Posterior cingulate gyrus (tissue), 11 donors: ENCODE measurements around the gene NEU3.
"Not testable (repeated sequence)": the region's sequence is repeated elsewhere in the genome, so short reads cannot be mapped to it uniquely, and the experiment has no call there.

Experiments used
- DNase-seq, 10 donors: peaks; one replicate each; pipeline versions ENCODE4 v3.0.0 to v3.0.0-alpha.2; 2020 to 2021; ENCODE audit warnings: mixed read lengths in 3 of 10
- intact Hi-C: fragments of 100-400 bp; cut with DNase I; formaldehyde crosslinking; loops from one replicate; pipeline ENCODE4 v1.15.1; 2023

The NEU3 gene

DNA sequence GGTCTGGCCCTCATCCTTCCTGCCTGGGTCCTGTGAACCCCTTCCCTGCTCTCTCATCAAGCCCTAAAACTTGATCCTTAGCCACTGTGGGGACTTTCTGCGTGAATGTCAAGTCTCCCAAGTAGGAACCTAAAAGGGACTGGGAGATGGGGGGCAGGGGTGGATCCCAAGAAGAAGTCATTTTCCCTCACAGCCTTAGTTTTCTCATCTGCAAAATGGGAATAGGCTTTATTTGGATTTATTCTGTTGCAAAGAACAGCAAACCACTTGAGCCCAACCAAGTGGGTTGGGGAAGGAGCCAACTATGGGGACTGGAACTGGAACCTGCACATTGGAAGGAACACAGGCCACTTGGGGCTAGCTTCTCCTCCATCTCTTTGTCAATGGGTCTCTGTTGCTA lies 36.8 kb downstream of the NEU3 start:
- DNase-seq = no peak
- intact Hi-C loops = no loop called here

DNA sequence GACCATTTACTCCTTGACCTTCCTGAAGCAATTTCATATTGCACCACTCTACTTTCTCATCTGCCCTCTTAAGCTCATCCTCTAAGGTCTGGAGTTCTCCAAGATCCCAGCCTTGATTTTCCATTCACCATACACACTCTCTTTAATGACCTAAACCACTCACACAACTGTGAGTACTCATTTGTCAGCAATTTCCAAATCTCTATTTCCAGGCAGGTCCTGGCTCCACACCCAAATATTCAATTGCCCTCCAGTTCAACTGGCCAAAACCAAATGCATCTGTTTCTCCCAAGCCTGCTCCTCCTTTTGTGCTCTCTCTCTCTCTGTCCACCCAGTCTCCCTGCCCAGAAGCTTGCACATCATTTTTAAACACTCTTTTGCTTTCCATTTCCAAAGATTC lies 39.6 kb downstream of the NEU3 start:
- no peak for DNase-seq
- intact Hi-C loops = no loop called here

DNA sequence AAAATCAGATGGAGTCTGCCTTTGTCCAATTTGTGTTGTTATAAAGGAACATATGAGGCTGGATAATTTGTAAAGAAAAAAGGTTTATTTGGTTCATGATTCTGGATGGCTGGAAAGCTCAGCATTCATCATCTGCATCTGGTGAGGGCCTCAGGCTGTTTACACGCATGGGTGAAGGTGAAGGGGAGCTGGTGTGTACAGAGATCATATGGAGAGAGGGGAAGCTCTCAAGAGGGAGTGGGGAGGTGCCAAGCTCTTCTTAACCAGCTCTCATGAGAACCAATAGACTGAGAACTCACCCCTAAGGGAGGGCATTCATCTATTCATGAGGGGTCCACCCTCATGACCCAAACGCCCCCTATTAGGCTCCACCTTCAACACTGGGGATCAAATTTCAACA lies 40.0 kb downstream of the NEU3 start:
- intact Hi-C loops = no loop called here
- no peak for DNase-seq

DNA sequence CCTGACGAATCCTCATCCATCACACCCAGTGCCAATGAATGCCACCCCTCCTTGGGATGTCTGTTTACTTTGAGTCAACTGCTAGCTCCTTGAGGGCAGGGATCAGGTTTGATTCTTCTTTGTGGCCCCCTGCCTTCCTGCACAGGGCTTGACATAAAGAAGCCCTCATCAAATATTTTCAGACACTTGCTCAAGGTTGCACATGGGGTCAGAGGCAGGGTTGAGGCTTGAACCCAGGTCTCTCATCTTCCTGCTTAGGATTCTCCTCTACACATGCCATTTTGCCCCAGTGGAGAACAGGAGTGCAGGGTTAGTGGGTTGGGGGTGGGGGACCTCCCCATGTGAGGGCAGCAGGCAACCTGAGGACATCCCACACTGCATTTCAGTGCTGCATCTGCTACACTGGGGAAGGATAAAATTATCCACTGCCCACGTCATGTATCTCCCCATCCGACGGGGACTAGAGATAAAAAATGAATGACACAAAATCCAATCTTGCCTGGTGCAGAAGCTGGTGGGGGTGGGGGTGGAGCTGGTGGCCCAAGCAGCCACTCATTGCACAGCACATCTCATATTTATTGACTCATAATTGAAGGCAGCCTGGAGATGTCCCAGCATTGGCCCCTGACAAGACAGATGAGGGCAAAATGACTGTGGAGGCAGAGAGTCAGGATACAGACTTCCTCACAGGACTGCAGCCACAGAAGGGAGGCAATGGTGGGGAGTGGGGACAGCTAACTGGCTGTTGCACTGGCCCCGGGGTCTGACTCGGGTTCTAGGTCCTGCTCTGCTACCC lies 41.3 kb downstream of the NEU3 start:
- intact Hi-C loops = no loop called here
- DNase-seq = no peak

DNA sequence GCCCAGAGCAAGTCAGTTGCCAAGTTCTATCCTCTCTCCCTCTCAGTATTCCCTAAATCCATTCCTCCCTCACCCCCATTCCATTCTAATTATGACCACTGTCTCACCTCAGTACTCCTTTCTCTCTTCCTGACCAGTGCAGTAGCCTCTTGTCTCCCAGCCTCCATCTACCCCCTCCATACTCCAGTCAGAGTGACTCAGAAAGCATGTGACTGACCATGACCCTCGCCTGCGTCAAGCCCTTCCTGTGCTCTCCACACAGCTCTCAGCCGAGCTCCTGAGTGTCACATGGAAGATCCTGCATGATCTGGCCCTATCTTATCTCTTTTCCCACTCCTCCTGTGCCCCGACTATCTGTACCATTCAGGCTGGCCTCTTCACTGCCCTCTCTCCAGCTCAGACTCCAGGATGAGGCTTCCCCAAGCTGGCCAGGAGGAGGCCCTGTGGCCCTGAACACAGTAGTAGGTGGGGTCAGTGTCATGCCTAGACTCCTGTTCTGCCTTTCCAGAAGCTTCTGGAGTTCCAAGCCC lies 42.6 kb downstream of the NEU3 start:
- intact Hi-C loops = no loop called here

DNA sequence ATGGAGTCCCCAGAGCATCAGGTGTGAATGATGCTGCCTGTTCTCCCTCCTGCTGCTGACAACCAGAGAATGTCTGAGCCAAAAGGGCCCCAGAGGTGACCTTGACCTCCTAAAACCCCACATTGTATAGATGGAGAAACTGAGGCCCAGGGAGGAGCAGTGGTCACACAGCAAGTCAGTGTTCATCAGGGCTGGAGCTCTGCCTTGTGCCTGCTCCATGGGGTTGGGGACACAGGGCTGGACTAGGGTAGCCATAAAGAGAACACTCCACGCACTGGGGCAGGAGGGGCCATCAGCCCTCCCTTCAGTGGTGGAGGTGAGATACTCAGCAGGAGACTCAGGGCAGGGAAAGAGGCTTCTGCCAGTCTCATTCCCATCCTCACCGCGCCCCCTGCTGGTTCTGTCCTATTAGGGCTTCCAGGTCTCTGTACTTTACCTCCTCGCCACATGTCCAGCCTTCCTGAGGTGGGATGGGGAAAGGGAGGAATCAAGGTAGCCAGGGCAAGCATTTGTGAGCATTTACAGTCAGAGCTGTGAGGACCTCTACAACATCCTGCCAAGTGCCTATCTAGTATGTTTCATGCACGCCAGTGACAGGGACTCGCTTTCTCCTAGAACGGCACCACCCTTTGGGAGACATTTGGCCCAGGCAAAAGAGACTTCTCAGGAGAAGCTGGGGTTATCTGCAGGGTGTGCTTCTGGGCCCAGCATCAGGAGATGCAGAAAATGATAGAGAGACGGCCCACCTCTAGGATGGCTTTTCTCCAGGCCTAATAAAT lies 43.2 kb downstream of the NEU3 start:
- intact Hi-C loops = loop anchor here (1.0 kb wide), 2 partner anchors 9 to 103 kb away; no protein-coding TSS in a partner anchor
- peak in 9 of 10 donors; percentile 37 to 96 (median 81) for DNase-seq

More for the DNA sequence above, 42.6 kb downstream of the NEU3 start:
- no peak for DNase-seq

DNA sequence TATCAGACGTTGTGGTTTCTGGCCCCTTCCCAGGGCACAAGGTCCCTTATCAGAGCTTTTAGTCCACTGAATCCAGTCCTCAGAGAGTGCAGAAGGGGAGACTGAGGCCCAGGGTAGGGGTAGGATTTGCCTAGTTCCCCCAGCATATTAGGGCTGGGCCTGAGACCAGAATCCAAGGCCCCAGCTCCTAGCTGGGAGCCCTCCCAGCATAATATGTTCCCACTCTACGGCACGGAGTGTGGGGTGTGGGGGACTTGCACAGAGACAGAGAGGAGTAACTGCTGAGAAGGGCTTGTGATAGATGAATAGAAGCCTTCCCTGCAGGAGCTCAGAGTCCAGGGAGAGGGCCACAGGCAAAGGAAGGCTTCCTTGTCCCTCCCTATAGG lies 43.8 kb downstream of the NEU3 start:
- DNase-seq = no peak
- intact Hi-C loops = loop anchor here (1.0 kb wide), 2 partner anchors 9 to 103 kb away; no protein-coding TSS in a partner anchor

DNA sequence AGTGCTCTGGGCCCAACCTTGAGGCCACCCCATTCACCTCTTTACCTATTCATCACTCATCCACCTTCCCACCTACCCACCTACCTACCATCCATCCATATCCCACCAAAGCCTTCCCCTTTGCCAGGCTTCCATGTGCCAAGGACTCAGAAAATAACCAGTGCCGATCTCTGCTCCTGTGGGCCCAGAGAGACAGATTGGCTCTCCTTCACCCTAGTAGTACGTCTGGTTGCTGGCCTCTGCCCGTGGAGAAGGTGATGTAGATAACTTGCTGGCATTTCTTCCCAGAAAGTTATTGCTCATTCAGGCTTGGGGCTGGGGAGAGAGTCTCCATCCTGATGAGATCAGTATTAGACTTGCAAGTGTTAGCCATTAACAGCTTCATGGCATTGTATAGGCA lies 45.2 kb downstream of the NEU3 start:
- no peak for DNase-seq
- intact Hi-C loops = no loop called here

DNA sequence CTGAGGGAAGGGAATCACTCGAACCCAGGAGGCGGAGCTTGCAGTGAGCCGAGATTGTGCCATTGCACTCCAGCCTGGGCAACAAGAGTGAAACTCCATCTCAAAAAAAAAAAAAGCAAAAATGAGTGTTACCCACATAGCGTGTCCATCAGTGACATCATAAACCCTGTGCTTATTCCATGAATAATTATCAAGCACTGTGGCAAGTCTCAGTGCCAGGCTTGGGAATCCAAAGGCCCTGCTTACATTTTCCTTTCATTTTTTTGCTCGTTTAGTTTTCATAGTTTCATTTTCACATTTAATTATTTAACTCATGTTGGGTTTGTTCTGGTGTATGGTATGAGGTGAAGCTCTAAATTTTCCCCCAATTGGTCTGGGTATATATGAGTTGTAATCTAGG lies 46.5 kb downstream of the NEU3 start:
- DNase-seq = no peak
- intact Hi-C loops = no loop called here

DNA sequence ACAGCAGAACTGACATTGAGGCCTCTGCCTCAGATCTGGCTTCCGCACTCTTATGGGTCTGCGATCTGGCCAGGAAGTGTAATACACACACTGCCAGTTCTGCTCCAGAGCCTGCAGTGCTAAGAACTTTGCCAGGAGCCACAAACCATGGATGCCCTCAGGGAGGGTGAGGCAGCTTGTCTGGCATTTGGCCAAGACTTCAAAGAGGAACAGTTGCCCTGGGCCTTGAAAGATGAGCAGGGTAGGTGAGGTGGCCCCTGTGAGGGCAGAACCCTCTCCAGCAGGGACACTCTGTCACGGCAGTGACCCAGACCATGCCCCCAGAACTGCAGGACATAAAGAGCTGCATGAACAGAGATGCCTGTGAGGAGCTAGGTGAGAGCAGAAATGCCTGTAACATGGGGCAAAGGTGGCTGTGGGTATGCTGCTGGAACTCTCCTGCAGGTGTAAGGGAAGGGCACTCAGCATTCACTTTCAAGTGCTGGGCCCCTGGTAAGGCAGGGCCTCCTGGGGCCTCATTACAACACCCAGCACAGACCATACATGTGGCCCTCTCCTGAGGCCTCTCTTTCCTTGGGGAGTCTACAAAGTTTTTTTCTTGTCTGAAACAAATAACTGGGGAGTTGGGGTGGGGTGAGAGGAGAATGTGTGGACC lies 47.3 kb downstream of the NEU3 start:
- DNase-seq = peak in 1 of 10 donors; percentile 38
- intact Hi-C loops = no loop called here

DNA sequence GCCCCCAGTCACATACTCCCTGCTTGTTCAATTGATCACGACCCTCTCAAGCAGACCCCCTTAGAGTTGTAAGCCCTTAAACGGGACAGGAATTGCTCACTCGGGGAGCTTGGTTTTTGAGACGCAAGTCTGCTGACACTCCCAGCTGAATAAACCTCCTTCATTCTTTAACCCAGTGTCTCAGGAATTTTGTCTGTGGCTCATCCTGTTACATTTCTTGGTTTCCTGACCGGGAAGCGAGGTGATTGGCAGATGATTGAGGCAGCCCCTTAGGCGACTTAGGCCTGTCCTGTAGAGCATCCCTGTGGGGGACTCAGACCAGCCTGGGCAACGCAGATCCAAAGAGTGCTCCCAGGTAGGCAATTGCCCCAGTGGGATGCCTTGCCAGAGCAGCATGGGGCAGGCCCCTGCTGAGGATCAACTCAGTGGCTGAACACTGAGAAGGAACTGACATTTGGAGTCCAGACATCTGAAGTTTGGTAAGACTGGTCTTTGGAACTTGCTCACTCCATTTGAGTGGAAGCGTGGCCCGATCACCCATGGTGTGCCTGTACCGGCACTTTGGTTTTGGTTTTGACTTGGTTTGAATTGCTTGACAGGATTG lies 51.5 kb downstream of the NEU3 start:
- no peak for DNase-seq
- intact Hi-C loops = no loop called here

DNA sequence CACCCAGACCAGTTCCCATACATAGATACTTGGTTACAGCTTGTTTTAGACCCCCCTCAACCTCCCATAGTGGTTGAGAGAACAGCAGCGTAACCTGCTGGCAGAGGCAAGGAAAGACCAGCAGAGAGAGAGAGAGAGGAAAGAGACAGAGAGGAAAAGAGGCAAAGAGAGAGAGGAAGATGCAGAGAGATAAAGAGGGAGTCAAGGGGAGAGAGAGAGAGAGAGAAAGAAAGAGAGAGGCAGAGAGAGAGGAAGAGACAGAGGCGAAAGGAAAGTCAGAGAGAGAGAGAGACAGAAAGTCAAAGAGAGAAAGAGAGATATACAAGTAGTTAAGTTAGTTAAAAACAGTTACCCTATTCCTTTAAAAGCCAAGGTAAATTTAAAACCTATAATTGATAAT lies 52.5 kb downstream of the NEU3 start:
- intact Hi-C loops = no loop called here

DNA sequence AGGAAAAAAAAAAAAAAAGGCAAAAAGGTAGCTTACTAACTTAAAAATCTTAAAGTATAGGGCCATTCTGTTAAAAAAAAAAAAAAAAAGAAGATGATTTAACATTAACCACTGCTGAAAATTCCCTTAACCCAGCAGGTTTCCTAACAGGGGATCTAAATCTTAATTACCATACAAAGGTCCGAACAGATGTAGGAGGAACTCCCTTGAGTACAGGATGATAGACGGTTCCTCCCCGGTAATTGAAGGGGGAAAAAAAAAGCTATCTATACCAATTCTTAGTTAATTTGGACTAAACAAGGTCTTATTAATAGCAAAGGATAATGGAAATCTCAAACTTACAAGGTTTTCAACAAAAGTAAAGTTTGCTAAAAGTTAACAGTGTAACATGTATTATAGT lies 53.1 kb downstream of the NEU3 start:
- DNase-seq, intact Hi-C loops: not testable (repeated sequence)

More for the DNA sequence above, 52.5 kb downstream of the NEU3 start:
- no peak for DNase-seq

DNA sequence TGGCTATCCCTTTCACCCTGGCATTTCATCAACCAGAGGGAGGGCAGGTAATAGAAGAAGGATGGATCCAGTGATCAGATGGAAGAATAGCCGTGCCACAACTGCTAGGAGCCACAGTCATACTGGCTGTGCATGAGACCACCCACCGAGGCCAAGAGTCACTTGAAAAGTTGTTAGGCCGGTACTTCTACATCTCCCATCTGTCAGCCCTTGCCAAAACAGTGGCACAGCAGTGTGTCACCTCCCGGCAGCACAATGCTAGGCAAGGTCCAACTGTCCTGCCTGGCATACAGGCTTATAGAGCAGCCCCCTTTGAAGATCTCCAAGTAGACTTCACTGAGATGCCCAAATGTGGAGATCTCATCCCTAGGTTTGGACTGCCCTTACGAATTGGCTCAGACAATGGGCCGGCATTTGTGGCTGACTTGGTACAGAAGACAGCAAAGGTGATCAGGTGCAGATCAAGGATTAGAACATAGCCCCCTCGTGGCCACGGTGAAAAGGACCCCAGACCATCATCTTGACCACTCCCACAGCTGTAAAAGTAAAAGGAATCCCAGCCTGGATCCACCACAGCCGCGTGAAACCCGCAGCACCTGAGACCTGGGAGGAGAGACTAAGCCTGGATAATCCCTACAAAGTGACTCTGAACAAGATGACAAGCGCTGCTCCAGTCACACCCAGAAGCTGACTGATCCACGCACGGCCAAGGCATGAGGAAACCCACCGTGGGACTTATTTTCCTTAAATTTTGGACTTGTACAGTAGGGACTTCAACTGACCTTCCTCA lies 55.8 kb downstream of the NEU3 start:
- DNase-seq, intact Hi-C loops: not testable (repeated sequence)

DNA sequence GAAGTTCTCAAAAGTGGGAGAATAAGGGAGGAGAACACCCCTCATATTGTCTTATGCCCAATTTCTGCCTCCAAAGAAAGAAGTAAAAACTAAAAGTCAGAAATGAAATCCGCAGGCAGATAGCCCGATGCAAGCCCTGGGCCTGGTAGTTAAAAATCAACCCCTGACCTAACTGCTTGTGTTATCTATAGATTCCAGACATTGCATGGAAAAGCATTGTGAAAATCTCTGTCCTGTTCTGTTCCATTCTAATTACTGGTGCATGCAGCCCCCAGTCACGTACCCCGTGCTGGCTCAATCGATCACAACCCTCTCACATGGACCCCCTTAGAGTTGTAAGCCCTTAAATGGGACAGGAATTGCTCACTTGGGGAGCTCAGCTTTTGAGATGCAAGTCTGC lies 57.9 kb downstream of the NEU3 start:
- intact Hi-C loops, DNase-seq: not testable (repeated sequence)

DNA sequence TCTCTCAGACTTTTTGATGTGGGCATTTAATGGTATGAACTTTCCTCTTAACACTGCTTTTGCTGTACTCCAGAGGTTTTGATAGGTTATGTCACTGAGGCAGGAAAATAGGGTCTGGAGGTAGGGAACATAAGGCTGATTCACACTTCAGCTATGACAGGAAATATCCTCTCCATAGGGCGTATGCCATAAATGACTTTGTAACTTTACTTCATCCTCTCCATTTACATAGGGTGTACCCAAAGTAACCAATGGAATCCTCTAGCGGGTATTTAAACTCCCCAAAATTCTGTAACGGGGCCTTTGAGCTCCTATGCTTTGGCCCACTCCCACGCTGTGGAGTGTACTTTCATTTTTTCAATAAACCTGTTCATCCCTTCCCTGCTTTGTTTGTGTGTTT lies 58.5 kb downstream of the NEU3 start:
- intact Hi-C loops = no loop called here

DNA sequence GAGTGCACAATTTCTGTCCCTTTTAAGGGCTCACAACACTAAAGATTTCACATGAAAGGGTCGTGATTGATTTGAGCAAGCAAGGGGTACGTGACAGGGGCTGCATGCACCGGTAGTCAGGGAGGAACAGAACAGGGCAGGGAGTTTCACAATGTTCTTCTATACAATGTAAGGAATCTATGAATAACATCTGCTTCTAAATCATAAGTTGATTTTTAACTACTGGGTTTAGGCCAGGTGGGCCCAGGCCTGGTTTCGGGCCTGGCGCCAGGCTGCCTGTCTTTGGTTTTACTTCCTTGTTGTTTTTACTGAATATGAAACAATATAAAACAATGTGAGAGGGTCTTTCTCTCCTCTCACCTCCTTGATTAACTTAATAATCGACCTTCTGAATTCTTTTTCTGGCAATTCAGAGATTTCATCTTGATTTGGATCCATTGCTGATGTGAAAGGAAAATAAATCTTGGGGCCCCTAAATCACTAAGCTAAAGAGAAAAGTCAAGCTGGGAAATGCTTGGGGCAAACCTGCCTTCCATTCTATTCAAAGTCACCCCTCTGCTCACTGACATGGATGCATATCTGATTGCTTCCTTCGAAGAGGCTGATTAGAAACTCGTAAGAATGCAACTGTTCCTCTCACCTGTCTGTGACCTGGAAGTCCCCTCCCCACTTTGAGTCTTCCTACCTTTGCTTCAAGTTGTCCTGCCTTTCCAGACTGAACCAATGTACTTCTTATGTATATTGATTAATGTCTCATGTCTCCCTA lies 61.0 kb downstream of the NEU3 start:
- intact Hi-C loops = not testable (repeated sequence)

More for the DNA sequence above, 58.5 kb downstream of the NEU3 start:
- no peak for DNase-seq

DNA sequence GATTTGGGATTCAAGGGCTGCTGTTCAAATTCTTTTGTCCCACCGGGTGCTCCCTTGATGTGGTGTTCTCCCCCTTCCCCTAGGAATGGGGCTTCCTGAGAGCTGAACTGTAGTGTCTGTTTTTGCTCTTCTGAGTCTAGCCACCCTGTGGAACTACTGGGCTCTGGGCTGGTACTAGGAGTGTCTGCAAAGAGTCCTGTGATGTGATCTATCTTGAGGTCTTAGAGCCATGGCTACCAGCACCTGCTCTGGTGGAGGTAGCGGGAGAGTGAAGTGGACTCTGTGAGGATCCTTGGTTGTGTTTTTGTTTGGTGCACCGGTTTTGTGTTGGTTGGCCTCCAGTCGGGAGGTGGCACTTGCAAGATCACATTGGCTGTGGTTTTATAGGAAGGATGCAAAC lies 61.8 kb downstream of the NEU3 start:
- intact Hi-C loops = no loop called here
- no peak for DNase-seq

More for the DNA sequence above, 61.0 kb downstream of the NEU3 start:
- DNase-seq = not testable (repeated sequence)

DNA sequence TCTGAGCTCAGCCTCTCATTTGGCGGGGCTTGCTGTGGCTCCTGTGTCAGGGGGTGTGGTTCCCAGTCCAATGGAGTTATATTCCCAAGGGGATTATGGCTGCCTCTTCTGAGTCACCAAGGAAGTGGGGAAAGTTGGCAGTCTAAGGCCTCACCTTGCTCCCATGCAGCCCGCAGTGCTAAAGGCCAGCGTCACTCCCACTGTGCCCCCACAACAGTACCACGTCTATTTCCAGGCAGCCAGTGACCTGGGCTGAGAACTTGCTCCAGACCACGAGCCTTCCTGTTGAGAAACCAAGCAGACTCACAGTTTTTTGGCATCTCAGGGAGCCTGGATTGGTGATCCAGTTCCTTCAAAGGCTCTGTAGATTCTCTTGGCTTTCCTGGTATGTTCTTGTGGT lies 62.3 kb downstream of the NEU3 start:
- intact Hi-C loops = no loop called here
- no peak for DNase-seq
